Left ventricle myocardium inferior (tissue), 1 donor: ENCODE data around the gene RAP2A. TPM values are rescaled to one million over a fixed set of nuclear protein-coding genes. Genes with fewer than 3 reads are reported as not detected.
A peak's percentile ranks its signal among the peaks of the same experiment; 100 is the strongest.

Experiments used
- DNase-seq: peaks from one replicate; pipeline ENCODE4 v3.0.0-alpha.2; 2020
- H3K27ac ChIP-seq: fragments of 200-600 bp; replicated peaks from 2 replicates; pipeline ENCODE4 v1.8.0; 2021
- H3K27me3 ChIP-seq: fragments of 200-600 bp; 2 replicates; pipeline ENCODE4 v1.8.0; 2021; ENCODE audit warnings: low read depth
- H3K36me3 ChIP-seq: fragments of 200-600 bp; 2 replicates; pipeline ENCODE4 v1.8.0; 2021
- H3K4me1 ChIP-seq: fragments of 200-600 bp; 2 replicates; pipeline ENCODE4 v1.8.0; 2021
- H3K4me3 ChIP-seq: fragments of 200-600 bp; 2 replicates; pipeline ENCODE4 v1.8.0; 2021; ENCODE audit warnings: mild to moderate bottlenecking, moderate library complexity
- H3K9me3 ChIP-seq: fragments of 200-600 bp; replicated peaks from 2 replicates; pipeline ENCODE4 v1.8.0; 2021
- CTCF ChIP-seq: fragments of 200-600 bp; IDR thresholded peaks from 2 replicates; pipeline ENCODE4 v1.8.0; 2021; ENCODE audit warnings: antibody characterized with exemption, mild to moderate bottlenecking, borderline replicate concordance
- intact Hi-C: fragments of 100-400 bp; cut with micrococcal nuclease; formaldehyde crosslinking; loops from one replicate; pipeline ENCODE4 v1.11.0; 2022
- long read RNA-seq: library from polyadenylated mRNA; unstranded; transcript quantifications from one replicate; pipeline ENCODE4 v2.0.0, GENCODE V29; 2021
- total RNA-seq: library from RNA; stranded (reverse); fragmentation: NEBNext Ultra II Directional; extraction: Animal tissue kit (Norgen Biotek cat#: 25700); gene quantifications from one replicate; pipeline ENCODE4 v1.2.1, GENCODE V29; 2021
- donor health status: DM: no; HTN: yes; CAD: no; lungs with severe emphysema.

RAP2A gene
- total RNA-seq, result 15.1 TPM
- long read RNA-seq, full-length matches to known transcripts, result 32 of 35 reads
- long read RNA-seq, partial matches to known transcripts, result 0 of 35 reads
- long read RNA-seq, other reads (novel, unspliced or antisense), result 3 of 35 reads

GRCh38 chr13:97433727-97434396 lies at the start of gene RAP2A:
Gene RAP2A (plus strand): TSS chr13:97434169. CDS start chr13:97434471, 302 bp downstream.
- H3K9me3 ChIP-seq, result no peaks in the 10 kb centered on the region
- peak within 1 kb of the TSS; percentile 100 for H3K27ac ChIP-seq
- no peaks in the 10 kb centered on the region for H3K27me3 ChIP-seq
- H3K4me3 ChIP-seq, result peak within 1 kb of the TSS; percentile 95
- intact Hi-C loops, result no loop called here
- H3K36me3 ChIP-seq, result no peaks in the 10 kb centered on the region
- H3K4me1 ChIP-seq, result peaks cover 61% of the 10 kb centered on the region
- peak; percentile 91 for DNase-seq
- no peak for TF ChIP-seq CTCF

- peaks cover 32% of the 10 kb centered on the region for H3K4me1 ChIP-seq
- intact Hi-C loops, result no loop called here
These were observed 49.6 kb upstream of the RAP2A start for GRCh38 chr13:97384371-97384770.

GRCh38 chr13:97385146-97385545 lies 48.8 kb upstream of the RAP2A start:
- peak overlapping the region; percentile 29 for H3K27ac ChIP-seq
- no peak overlapping the region for H3K4me3 ChIP-seq
- no peaks in the 10 kb centered on the region for H3K9me3 ChIP-seq
- H3K36me3 ChIP-seq, result peaks cover 26% of the 10 kb centered on the region
- intact Hi-C loops, result no loop called here
- DNase-seq, result no peak
- TF ChIP-seq CTCF, result no peak
- H3K4me1 ChIP-seq, result peaks cover 32% of the 10 kb centered on the region
- H3K27me3 ChIP-seq, result no peaks in the 10 kb centered on the region

More at GRCh38 chr13:97384371-97384770, 49.6 kb upstream of the RAP2A start:
- Histone ChIP-seq H3K27me3 (no peaks in the 10 kb centered on the region), H3K9me3 (no peaks in the 10 kb centered on the region), H3K4me3 (no peak overlapping the region), H3K27ac (peak overlapping the region; percentile 29), H3K36me3 (peaks cover 30% of the 10 kb centered on the region)
- no peak for DNase-seq
- no peak for TF ChIP-seq CTCF

GRCh38 chr13:97385854-97386253 lies 48.1 kb upstream of the RAP2A start:
- H3K27ac ChIP-seq, result no peak overlapping the region
- TF ChIP-seq CTCF, result no peak
- no peaks in the 10 kb centered on the region for H3K27me3 ChIP-seq
- H3K36me3 ChIP-seq, result peaks cover 19% of the 10 kb centered on the region
- intact Hi-C loops, result no loop called here
- peaks cover 32% of the 10 kb centered on the region for H3K4me1 ChIP-seq
- no peak for DNase-seq
- H3K9me3 ChIP-seq, result no peaks in the 10 kb centered on the region
- H3K4me3 ChIP-seq, result no peak overlapping the region

- H3K4me1 ChIP-seq, result peaks cover 41% of the 10 kb centered on the region
- H3K27me3 ChIP-seq, result no peaks in the 10 kb centered on the region
- no peaks in the 10 kb centered on the region for H3K9me3 ChIP-seq
- intact Hi-C loops, result no loop called here
- H3K36me3 ChIP-seq, result peaks cover 24% of the 10 kb centered on the region
- no peak for TF ChIP-seq CTCF
- no peak overlapping the region for H3K4me3 ChIP-seq
- DNase-seq, result no peak
- peak overlapping the region; percentile 31 for H3K27ac ChIP-seq
These were observed 47.0 kb upstream of the RAP2A start for GRCh38 chr13:97386801-97387484.
